K562 (cell line): Measurements from ENCODE around the gene ISCA1. TPM values are rescaled to one million over a fixed set of nuclear protein-coding genes. Genes with fewer than 3 reads are reported as not detected.

Experiments used
- ARID2 ChIP-seq: fragments of 450-650 bp; IDR thresholded peaks from 2 replicates; pipeline ENCODE4 v1.6.1; 2017; ENCODE audit warnings: antibody characterized with exemption, mild to moderate bottlenecking
- CHCHD3 ChIP-seq: fragments of 250-450 bp; sonication (Bioruptor Pico); IDR thresholded peaks from 2 replicates; pipeline ENCODE4 v2.1.2; 2022; ENCODE audit warnings: mild to moderate bottlenecking
- DIDO1 ChIP-seq: fragments of 450-650 bp; IDR thresholded peaks from 2 replicates; pipeline ENCODE4 v1.6.1; 2016; ENCODE audit warnings: low read depth, missing biosample characterization, missing genetic modification characterization
- DMBX1 ChIP-seq: fragments of 250-450 bp; sonication (Bioruptor Pico); IDR thresholded peaks from 2 replicates; pipeline ENCODE4 v1.8.0; 2022; ENCODE audit warnings: inconsistent platforms, mild to moderate bottlenecking, moderate library complexity, borderline replicate concordance
- JUN ChIP-seq, 2 experiments: sonication (generic) in 1 of 2; formaldehyde crosslinking in 1 of 2; IDR thresholded peaks; 2 replicates each; pipeline versions ENCODE4 v1.6.1 to v1.8.0; 2012 to 2022; ENCODE audit warnings: borderline replicate concordance in 2 of 2, mild to moderate bottlenecking in 2 of 2, improper control_type of control experiment in 1 of 2, low read depth in 1 of 2, low read length in 1 of 2, missing genetic modification reagents in 1 of 2
- JUND ChIP-seq, 2 experiments: IDR thresholded peaks; 2 replicates in 1 of 2; 3 replicates in 1 of 2; pipeline ENCODE4 v1.6.1; 2011; ENCODE audit warnings: borderline replicate concordance in 2 of 2, low read depth in 2 of 2, low read length in 2 of 2, improper control_type of control experiment in 1 of 2, missing biosample characterization in 1 of 2, missing genetic modification characterization in 1 of 2, missing genetic modification reagents in 1 of 2
- KLF13 ChIP-seq: fragments of 450-650 bp; IDR thresholded peaks from 2 replicates; pipeline ENCODE4 v1.6.1; 2016; ENCODE audit warnings: missing genetic modification characterization, low read depth, mild to moderate bottlenecking, missing compliant biosample characterization, moderate library complexity, borderline replicate concordance
- NCOA6 ChIP-seq: fragments of 450-650 bp; IDR thresholded peaks from 2 replicates; pipeline ENCODE4 v1.6.1; 2017; ENCODE audit warnings: mild to moderate bottlenecking
- NR2C2 ChIP-seq, 2 experiments: fragments of 200-800 bp in 1 of 2; sonication (Bioruptor generic) in 1 of 2; sonication (generic) in 1 of 2; formaldehyde crosslinking in 1 of 2; IDR thresholded peaks; 2 replicates each; pipeline versions ENCODE4 v1.6.1 to v1.8.0; 2016 to 2022; ENCODE audit warnings: mild to moderate bottlenecking in 1 of 2, missing compliant biosample characterization in 1 of 2, missing genetic modification characterization in 1 of 2, missing genetic modification reagents in 1 of 2
- SMARCA4 ChIP-seq: fragments of 450-650 bp; IDR thresholded peaks from 2 replicates; pipeline ENCODE4 v1.6.1; 2016
- TCF7L2 ChIP-seq: fragments of 150-350 bp; IDR thresholded peaks from 2 replicates; pipeline ENCODE4 v1.6.1; 2016; ENCODE audit warnings: low read depth, mild to moderate bottlenecking, low read length, moderate library complexity
- ZFP1 ChIP-seq: fragments of 450-650 bp; formaldehyde crosslinking; IDR thresholded peaks from 2 replicates; pipeline ENCODE4 v1.4.0; 2020; ENCODE audit warnings: mild to moderate bottlenecking, mixed read lengths
- ZNF3 ChIP-seq: fragments of 250-450 bp; sonication (Bioruptor Pico); IDR thresholded peaks from 2 replicates; pipeline ENCODE4 v1.5.0; 2021; ENCODE audit warnings: mild to moderate bottlenecking, moderate library complexity
- ZNF445 ChIP-seq: fragments of 250-450 bp; sonication (Bioruptor Pico); IDR thresholded peaks from 2 replicates; pipeline ENCODE4 v1.4.0; 2020; ENCODE audit warnings: low read depth, mild to moderate bottlenecking, moderate library complexity
- polyA plus RNA-seq, 8 experiments: library from polyadenylated mRNA; depleted of rRNA in 4 of 8; stranded (reverse) in 5 of 8; unstranded in 3 of 8; fragments of >200 nt; fragmentation: Nextera tagmentation in 2 of 8; fragmentation: Illumina TruSeq in 1 of 8; extraction: Ambion mirVana in 2 of 8; extraction: Trizol in 1 of 8; gene quantifications; 2 replicates each; pipeline versions ENCODE4 v1.2.1 to v1.2.3, GENCODE V29; 2011 to 2014; ENCODE audit warnings: inconsistent platforms in 1 of 8, missing spikeins in 1 of 8
- total RNA-seq, 7 experiments: library from RNA; depleted of rRNA in 6 of 7; stranded (reverse); fragments of >200 nt in 6 of 7; fragmentation: Illumina TruSeq in 2 of 7; extraction: Trizol in 2 of 7; gene quantifications; 2 replicates each; pipeline versions ENCODE4 v1.2.1 to v1.2.3, GENCODE V29; 2011 to 2021; ENCODE audit warnings: low replicate concordance in 1 of 7
- TF ChIP-seq, protein P1 (sequence below): sonication (generic); formaldehyde crosslinking; IDR thresholded peaks from 2 replicates; pipeline ENCODE4 v1.8.1; 2023; ENCODE audit warnings: mild to moderate bottlenecking, missing genetic modification reagents
- TF ChIP-seq, protein P2 (sequence below): sonication (generic); IDR thresholded peaks from 2 replicates; pipeline ENCODE4 v1.6.1; 2016
- TF ChIP-seq, protein P3 (sequence below): sonication (generic); formaldehyde crosslinking; IDR thresholded peaks from 2 replicates; pipeline ENCODE4 v1.8.1; 2022; ENCODE audit warnings: missing genetic modification reagents
- TF ChIP-seq, protein P4 (sequence below): fragments of 250-450 bp; sonication (Bioruptor Pico); IDR thresholded peaks from 2 replicates; pipeline ENCODE4 v1.5.0; 2021; ENCODE audit warnings: mild to moderate bottlenecking, moderate library complexity
- TF ChIP-seq, protein P5 (sequence below): fragments of 250-450 bp; sonication (Bioruptor Pico); IDR thresholded peaks from 2 replicates; pipeline ENCODE4 v1.8.0; 2022; ENCODE audit warnings: inconsistent platforms, mild to moderate bottlenecking, moderate library complexity, borderline replicate concordance

Gene ISCA1
- total and polyA plus RNA-seq, 9 of the 15 experiments (the other 6 are each of a cell fraction or from before 2014, with no cell fraction given): 6.5 to 27.1 (median 20.0) TPM

DNA sequence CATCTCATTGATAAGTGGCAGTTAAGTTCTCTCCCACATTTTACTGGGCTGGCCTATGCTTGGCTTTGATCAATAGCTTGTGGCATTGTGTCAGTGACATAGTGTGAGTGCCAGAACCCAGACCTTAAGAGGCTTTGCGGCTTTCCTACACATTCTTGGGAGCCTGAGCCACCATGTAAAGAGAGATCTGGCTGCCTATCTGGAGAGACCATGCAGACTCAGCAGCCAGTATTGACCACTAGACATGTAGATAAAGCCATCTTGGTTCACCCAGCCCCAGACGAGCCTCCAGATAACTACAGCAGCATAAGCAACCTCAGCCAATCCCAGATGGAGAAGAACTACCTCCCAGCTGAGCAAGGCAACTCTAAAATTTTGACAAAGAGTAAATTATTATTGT lies 51.5 kb downstream of the ISCA1 start (continued):
- TF ChIP-seq, protein P1, sequence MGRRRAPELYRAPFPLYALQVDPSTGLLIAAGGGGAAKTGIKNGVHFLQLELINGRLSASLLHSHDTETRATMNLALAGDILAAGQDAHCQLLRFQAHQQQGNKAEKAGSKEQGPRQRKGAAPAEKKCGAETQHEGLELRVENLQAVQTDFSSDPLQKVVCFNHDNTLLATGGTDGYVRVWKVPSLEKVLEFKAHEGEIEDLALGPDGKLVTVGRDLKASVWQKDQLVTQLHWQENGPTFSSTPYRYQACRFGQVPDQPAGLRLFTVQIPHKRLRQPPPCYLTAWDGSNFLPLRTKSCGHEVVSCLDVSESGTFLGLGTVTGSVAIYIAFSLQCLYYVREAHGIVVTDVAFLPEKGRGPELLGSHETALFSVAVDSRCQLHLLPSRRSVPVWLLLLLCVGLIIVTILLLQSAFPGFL: no peak
- TF ChIP-seq JUND (IDR thresholded peaks at IDR 0.05; ENCODE audit: borderline replicate concordance, low read depth, low read length) (no peak), JUND (tag; IDR thresholded peaks at IDR 0.05; ENCODE audit: borderline replicate concordance, low read depth, low read length) (no peak), ZFP1 (CRISPR knock-in tag) (no peak), ARID2 (no peak), DIDO1 (no peak), NCOA6 (no peak), TCF7L2 (no peak), SMARCA4 (0 out of 2 replicates have a peak, but pooled peaks have one; percentile 22), JUN (IDR thresholded peaks at IDR 0.05; ENCODE audit: borderline replicate concordance, low read depth, low read length) (no peak), JUN (CRISPR knock-in tag; IDR thresholded peaks at IDR 0.05; ENCODE audit: borderline replicate concordance) (no peak), NR2C2 (CRISPR knock-in tag; IDR thresholded peaks at IDR 0.05) (no peak), NR2C2 (tag; IDR thresholded peaks at IDR 0.05) (no peak), ZNF3 (no peak), KLF13 (tag) (no peak), CHCHD3 (CRISPR knock-in tag) (no peak), ZNF445 (CRISPR knock-in tag) (no peak), DMBX1 (CRISPR knock-in tag) (no peak)
- TF ChIP-seq, protein P2, sequence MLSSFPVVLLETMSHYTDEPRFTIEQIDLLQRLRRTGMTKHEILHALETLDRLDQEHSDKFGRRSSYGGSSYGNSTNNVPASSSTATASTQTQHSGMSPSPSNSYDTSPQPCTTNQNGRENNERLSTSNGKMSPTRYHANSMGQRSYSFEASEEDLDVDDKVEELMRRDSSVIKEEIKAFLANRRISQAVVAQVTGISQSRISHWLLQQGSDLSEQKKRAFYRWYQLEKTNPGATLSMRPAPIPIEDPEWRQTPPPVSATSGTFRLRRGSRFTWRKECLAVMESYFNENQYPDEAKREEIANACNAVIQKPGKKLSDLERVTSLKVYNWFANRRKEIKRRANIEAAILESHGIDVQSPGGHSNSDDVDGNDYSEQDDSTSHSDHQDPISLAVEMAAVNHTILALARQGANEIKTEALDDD: no peak
- TF ChIP-seq, protein P3, sequence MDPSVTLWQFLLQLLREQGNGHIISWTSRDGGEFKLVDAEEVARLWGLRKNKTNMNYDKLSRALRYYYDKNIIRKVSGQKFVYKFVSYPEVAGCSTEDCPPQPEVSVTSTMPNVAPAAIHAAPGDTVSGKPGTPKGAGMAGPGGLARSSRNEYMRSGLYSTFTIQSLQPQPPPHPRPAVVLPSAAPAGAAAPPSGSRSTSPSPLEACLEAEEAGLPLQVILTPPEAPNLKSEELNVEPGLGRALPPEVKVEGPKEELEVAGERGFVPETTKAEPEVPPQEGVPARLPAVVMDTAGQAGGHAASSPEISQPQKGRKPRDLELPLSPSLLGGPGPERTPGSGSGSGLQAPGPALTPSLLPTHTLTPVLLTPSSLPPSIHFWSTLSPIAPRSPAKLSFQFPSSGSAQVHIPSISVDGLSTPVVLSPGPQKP (CRISPR knock-in tag): no peak
- TF ChIP-seq, protein P4, sequence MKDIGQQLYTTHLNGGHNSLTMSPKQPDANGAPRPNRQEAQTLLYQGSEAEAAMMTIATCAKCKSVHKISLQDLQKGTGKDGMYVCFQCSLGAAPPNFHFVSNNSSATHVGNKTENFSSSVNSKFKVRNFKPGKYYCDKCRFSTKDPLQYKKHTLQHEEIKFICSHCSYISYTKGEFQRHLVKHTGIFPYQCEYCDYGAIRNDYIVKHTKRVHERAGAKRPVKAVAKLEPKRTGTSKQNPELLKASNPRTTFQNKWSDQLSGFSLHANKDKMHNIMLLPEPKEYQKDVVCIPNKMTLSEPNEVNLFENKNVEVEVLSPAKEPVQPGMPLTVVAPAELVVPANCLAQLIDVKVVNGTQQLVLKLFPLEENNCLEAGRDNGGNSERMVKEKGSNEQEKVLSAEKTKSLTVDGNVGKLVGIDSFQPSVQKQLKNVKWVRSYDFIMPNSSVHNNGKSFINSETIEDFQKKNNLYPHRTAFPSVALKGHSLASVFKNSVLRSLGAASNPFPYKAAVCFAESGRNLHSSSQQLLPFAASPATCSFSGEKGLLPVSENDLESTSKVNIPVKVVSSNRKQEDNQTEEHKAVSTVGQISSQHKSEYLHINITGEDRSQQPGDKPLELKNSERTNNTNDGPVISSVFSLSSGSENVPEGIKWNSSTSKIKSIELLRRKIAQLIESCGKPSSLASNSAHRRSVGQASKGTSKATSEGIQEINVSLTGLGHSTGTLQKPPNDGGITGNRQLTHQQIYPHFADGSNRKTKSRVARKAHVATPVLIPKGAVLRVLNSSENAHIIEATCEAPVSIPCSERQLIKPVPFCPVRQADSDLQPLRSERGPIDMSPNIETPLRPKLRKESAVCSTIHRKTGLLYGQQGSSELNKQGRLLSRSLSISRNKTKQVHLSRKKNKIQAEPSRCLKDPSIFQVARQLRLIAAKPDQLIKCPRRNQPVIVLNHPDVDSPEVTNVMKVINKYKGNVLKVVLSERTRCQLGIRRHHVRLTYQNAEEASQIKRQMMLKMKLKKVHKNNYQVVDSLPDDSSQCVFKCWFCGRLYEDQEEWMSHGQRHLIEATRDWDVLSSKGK (CRISPR knock-in tag): no peak
- TF ChIP-seq, protein P5, sequence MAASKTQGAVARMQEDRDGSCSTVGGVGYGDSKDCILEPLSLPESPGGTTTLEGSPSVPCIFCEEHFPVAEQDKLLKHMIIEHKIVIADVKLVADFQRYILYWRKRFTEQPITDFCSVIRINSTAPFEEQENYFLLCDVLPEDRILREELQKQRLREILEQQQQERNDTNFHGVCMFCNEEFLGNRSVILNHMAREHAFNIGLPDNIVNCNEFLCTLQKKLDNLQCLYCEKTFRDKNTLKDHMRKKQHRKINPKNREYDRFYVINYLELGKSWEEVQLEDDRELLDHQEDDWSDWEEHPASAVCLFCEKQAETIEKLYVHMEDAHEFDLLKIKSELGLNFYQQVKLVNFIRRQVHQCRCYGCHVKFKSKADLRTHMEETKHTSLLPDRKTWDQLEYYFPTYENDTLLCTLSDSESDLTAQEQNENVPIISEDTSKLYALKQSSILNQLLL (CRISPR knock-in tag): no peak
